HepG2 (cell line): Measurements from ENCODE around the gene LHFPL2. TPM values are rescaled to one million over a fixed set of nuclear protein-coding genes. Genes with fewer than 3 reads are reported as not detected.

Experiments
- ATAC-seq: fragments of 200-7000 bp; cut with Tn5 transposase; 3 replicates; pipeline ENCODE4 v1.9.1; 2020; ENCODE audit warnings: mild to moderate bottlenecking, moderate library complexity
- BruUV-seq: library from RNA; stranded (reverse); fragments of 400-500 nt; replicated peaks from 2 replicates; lab custom pipeline; 2021; lab: Mats Ljungman, UMichigan
- CTCF ChIA-PET: fragments of 300-600 bp; formaldehyde crosslinking; extraction: SDS; loops from one replicate; lab custom pipeline; 2021; ENCODE audit warnings: low total read pairs, inconsistent platforms, low intra/inter-chr PET ratio; lab: Yijun Ruan, JAX
- POLR2A ChIA-PET: fragments of 350-600 bp; sonication (Branson Sonifier 250); formaldehyde crosslinking; loops from one replicate; lab custom pipeline; 2020; ENCODE audit warnings: antibody characterized with exemption, inconsistent platforms; lab: Yijun Ruan, JAX
- DNase-seq: peaks from one replicate; pipeline ENCODE4 v3.0.0-alpha.2; 2015; ENCODE audit warnings: low spot score
- FAIRE-seq: peaks from 3 replicates; lab custom pipeline; 2011; peaks lifted over from hg19 to GRCh38; lab: Jason Lieb, UNC
- H2AFZ ChIP-seq: one replicate; pipeline ENCODE4 v1.6.1; 2011; ENCODE audit warnings: low read length, inconsistent platforms
- H3K27ac ChIP-seq: fragments of 300-600 bp; 3 replicates; pipeline ENCODE4 v1.8.0; 2011; ENCODE audit warnings: mixed run types, mild to moderate bottlenecking, mixed read lengths, low read length, inconsistent platforms; ENCODE audit not compliant: insufficient read depth; ENCODE audit errors: extremely low read length
- H3K27me3 ChIP-seq, 2 experiments: fragments of 200-600 bp in 1 of 2; 2 replicates in 1 of 2; 3 replicates in 1 of 2; pipeline versions ENCODE4 v1.6.0 to v1.8.0; 2011; ENCODE audit warnings: low read length in 2 of 2, mild to moderate bottlenecking in 2 of 2, moderate library complexity in 2 of 2, inconsistent platforms in 1 of 2; ENCODE audit not compliant: insufficient read depth in 2 of 2, control insufficient read depth in 1 of 2
- H3K36me3 ChIP-seq, 2 experiments: fragments of 200-600 bp in 1 of 2; replicated peaks in 1 of 2; 2 replicates in 1 of 2; 3 replicates in 1 of 2; pipeline versions ENCODE4 v1.5.1 to v1.8.0; 2011; ENCODE audit warnings: low read length in 2 of 2, inconsistent platforms in 1 of 2; ENCODE audit not compliant: insufficient read depth in 2 of 2, control insufficient read depth in 1 of 2
- H3K4me1 ChIP-seq: 2 replicates; pipeline ENCODE4 v1.5.1; 2012; ENCODE audit warnings: low read length, inconsistent platforms; ENCODE audit not compliant: insufficient read depth
- H3K4me2 ChIP-seq: 2 replicates; pipeline ENCODE4 v1.6.0; 2011; ENCODE audit warnings: low read depth, low read length, inconsistent platforms
- H3K4me3 ChIP-seq, 3 experiments: fragments of 200-600 bp in 1 of 3; sonication (generic), shearing (Covaris generic) in 1 of 3; replicated peaks in 1 of 3; 2 replicates each; pipeline ENCODE4 v1.5.1; 2011 to 2016; ENCODE audit warnings: low read length in 3 of 3, inconsistent platforms in 2 of 3, low read depth in 2 of 3, mild to moderate bottlenecking in 2 of 3, control low read depth in 1 of 3, mixed read lengths in 1 of 3; ENCODE audit not compliant: insufficient read depth in 1 of 3
- H3K79me2 ChIP-seq: one replicate; pipeline ENCODE4 v1.6.1; 2011; ENCODE audit warnings: low read length, inconsistent platforms; ENCODE audit not compliant: insufficient read depth
- H3K9ac ChIP-seq: 2 replicates; pipeline ENCODE4 v1.6.0; 2011; ENCODE audit warnings: mild to moderate bottlenecking, low read depth, low read length, inconsistent platforms; ENCODE audit not compliant: insufficient read depth
- H3K9me3 ChIP-seq: 2 replicates; pipeline ENCODE4 v1.5.1; 2012; ENCODE audit warnings: mild to moderate bottlenecking, low read length
- H4K20me1 ChIP-seq: 2 replicates; pipeline ENCODE4 v1.6.0; 2011; ENCODE audit warnings: inconsistent platforms, mild to moderate bottlenecking, low read length, moderate library complexity; ENCODE audit not compliant: insufficient read depth
- BCL6 ChIP-seq: IDR thresholded peaks from 2 replicates; pipeline ENCODE4 v1.6.1; 2016; ENCODE audit warnings: missing genetic modification reagents, missing compliant biosample characterization
- CBX5 ChIP-seq: sonication (generic); formaldehyde crosslinking; IDR thresholded peaks from 2 replicates; pipeline ENCODE4 v1.4.0; 2020; ENCODE audit warnings: missing genetic modification reagents, borderline replicate concordance
- ELF3 ChIP-seq: IDR thresholded peaks from 2 replicates; pipeline ENCODE4 v1.6.1; 2016; ENCODE audit warnings: missing genetic modification reagents, missing compliant biosample characterization
- FOXK2 ChIP-seq: fragments of 450-650 bp; IDR thresholded peaks from 2 replicates; pipeline ENCODE4 v1.6.1; 2016
- GATA4 ChIP-seq: sonication (generic); IDR thresholded peaks from 2 replicates; pipeline ENCODE4 v1.6.1; 2016; ENCODE audit warnings: antibody characterized with exemption, low read depth, borderline replicate concordance
- NR3C1 ChIP-seq: sonication (generic); formaldehyde crosslinking; IDR thresholded peaks from 2 replicates; pipeline ENCODE4 v1.4.0; 2020; ENCODE audit warnings: missing genetic modification reagents
- PRDM15 ChIP-seq: sonication (generic); formaldehyde crosslinking; IDR thresholded peaks from 2 replicates; pipeline ENCODE4 v1.4.0; 2020; ENCODE audit warnings: missing genetic modification reagents
- ZBTB38 ChIP-seq: sonication (generic); formaldehyde crosslinking; IDR thresholded peaks from 2 replicates; pipeline ENCODE4 v1.5.1; 2020; ENCODE audit warnings: mild to moderate bottlenecking, missing genetic modification reagents
- ZMAT3 ChIP-seq: sonication (generic); formaldehyde crosslinking; conservative IDR thresholded peaks from 2 replicates; pipeline ENCODE4 v1.7.0; 2021; ENCODE audit warnings: missing genetic modification reagents
- ZNF598 ChIP-seq: sonication (generic); formaldehyde crosslinking; IDR thresholded peaks from 2 replicates; pipeline ENCODE4 v1.5.1; 2020; ENCODE audit warnings: mild to moderate bottlenecking, missing genetic modification reagents, borderline replicate concordance
- WGBS: methylation state at CpG from one replicate; pipeline ENCODE4 v1.1.6; 2017; ENCODE audit warnings: low lambda C conversion rate; 5-methylcytosine and 5-hydroxymethylcytosine counted together
- in situ Hi-C: cut with HindIII; loops from 2 replicates; pipeline ENCODE4 v1.10.0; 2017; ENCODE audit warnings: low pct_unique_long_range_greater_than_20kb; ENCODE audit not compliant: extremely low pct_ligation_motif_present
- intact Hi-C: fragments of 100-400 bp; cut with micrococcal nuclease; formaldehyde crosslinking; loops from one replicate; pipeline ENCODE4 v1.10.0; 2022; ENCODE audit not compliant: unreplicated experiment
- polyA plus RNA-seq, 8 experiments: library from polyadenylated mRNA; depleted of rRNA in 3 of 8; stranded (reverse) in 7 of 8; unstranded in 1 of 8; fragments of >200 nt; fragmentation: Illumina TruSeq in 4 of 8; extraction: Trizol in 4 of 8; gene quantifications; 2 replicates each; pipeline versions ENCODE4 v1.2.1 to v1.2.3, GENCODE V29; 2011 to 2016; ENCODE audit warnings: low read depth in 4 of 8, missing spikeins in 1 of 8, mixed read lengths in 1 of 8; ENCODE audit not compliant: insufficient read depth in 1 of 8
- total RNA-seq, 5 experiments: library from RNA; depleted of rRNA; stranded (reverse); fragments of >200 nt; fragmentation: Illumina TruSeq; extraction: Trizol; gene quantifications; 2 replicates each; pipeline ENCODE4 v1.2.3, GENCODE V29; 2016; ENCODE audit warnings: low read depth in 1 of 5

LHFPL2 gene
- total and polyA plus RNA-seq, 2 of the 13 experiments (the other 11 are each of a cell fraction or from before 2014, with no cell fraction given): 6.0 to 20.0 TPM

DNA sequence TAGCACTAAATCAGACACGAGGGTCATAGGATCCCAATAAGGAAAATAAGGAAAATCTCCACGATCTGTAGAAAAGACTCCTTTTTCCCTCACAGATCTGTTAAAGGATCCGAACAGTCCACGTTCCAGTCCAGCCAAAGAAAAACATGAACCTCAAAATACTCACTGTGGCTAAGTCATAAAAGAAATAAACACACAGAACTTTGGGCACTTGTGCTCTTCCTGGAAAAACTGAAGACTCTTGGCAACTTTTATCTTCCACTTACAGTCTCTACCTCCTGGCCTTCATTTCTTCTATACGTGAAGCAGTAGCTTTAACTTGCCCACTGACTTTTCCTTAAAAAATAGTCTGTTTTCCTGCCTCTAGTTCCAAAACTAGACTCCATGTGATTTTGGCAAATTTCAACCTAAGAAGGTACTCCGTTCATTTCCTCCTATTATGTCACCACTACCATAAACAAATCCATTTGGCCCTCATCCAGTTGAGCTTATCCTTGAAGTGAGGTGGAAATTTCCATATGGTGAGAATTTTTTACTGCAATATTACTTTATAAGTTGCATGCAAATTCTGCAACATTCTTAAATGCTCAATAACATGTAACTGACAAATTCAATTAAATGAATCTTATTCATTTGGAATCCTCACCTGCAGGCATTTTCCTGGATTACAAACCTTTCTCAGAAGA, 5.3 kb upstream of the LHFPL2 start:
- no peaks in the 10 kb centered on the region for H4K20me1 ChIP-seq
- in situ Hi-C loops (no loop called here), intact Hi-C loops (no loop called here)
- ChIA-PET POLR2A (no interaction called here), CTCF (no interaction called here)
- H3K79me2 ChIP-seq: no peaks in the 10 kb centered on the region
- no peak for DNase-seq
- TF ChIP-seq BCL6 (CRISPR knock-in tag) (0 out of 2 replicates have a peak, but pooled peaks have one; percentile 13), ELF3 (CRISPR knock-in tag) (0 out of 2 replicates have a peak, but pooled peaks have one; percentile 45), ZMAT3 (no peak)
- WGBS: 65% methylated on average over 6 of the region's 6 CpGs
- H3K4me3 ChIP-seq: no peak overlapping the region
- ATAC-seq: no peak
- no peaks in the 10 kb centered on the region for H3K36me3 ChIP-seq
- H3K4me2 ChIP-seq: no peak overlapping the region
- no peaks in the 10 kb centered on the region for H3K9me3 ChIP-seq
- H3K4me1 ChIP-seq: peaks cover 28% of the 10 kb centered on the region
- BruUV-seq: no TSS peak
- no peaks in the 10 kb centered on the region for H3K27me3 ChIP-seq
- no peak for FAIRE-seq
- no peak overlapping the region for H2AFZ ChIP-seq
- no peak overlapping the region for H3K9ac ChIP-seq
- H3K27ac ChIP-seq: no peak overlapping the region

DNA sequence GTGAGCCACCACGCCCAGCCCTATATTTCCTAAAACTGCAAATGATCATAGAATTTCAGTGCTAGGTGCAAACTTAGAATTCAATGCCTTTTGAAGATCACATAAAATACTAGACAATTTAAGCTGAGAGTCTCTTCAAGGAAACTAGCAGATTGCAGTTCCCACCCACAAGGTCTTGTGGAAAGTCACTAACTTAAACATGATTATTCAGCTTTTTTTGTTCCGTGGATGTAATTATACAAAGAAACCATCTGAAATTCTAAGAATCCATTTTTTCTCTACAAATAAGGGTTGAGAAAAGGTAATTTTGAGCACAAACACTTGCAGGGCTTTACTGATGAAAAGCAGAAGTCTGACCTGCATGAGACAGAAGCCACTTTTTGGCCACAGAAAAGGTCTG, 4.5 kb upstream of the LHFPL2 start:
- no peak overlapping the region for H3K4me2 ChIP-seq
- H4K20me1 ChIP-seq: no peaks in the 10 kb centered on the region
- POLR2A ChIA-PET: no interaction called here
- peaks cover under 1% of the 10 kb centered on the region for H3K79me2 ChIP-seq
- no peaks in the 10 kb centered on the region for H3K9me3 ChIP-seq
- intact Hi-C loops: no loop called here
- BruUV-seq: no TSS peak
- no peak overlapping the region for H3K4me3 ChIP-seq
- H3K27me3 ChIP-seq: no peaks in the 10 kb centered on the region
- no peak overlapping the region for H2AFZ ChIP-seq
- H3K36me3 ChIP-seq: no peaks in the 10 kb centered on the region
- no peak for FAIRE-seq
- CTCF ChIA-PET: no interaction called here
- no peak overlapping the region for H3K9ac ChIP-seq
- TF ChIP-seq NR3C1 (CRISPR knock-in tag) (no peak), ZBTB38 (CRISPR knock-in tag) (no peak), PRDM15 (CRISPR knock-in tag) (no peak), FOXK2 (no peak), CBX5 (CRISPR knock-in tag) (no peak), GATA4 (no peak), ZNF598 (CRISPR knock-in tag) (no peak)
- TF ChIP-seq, all 625 proteins: peak for 0
- in situ Hi-C loops: no loop called here
- no peak for DNase-seq
- Histone ChIP-seq H3K27ac (no peak overlapping the region), H3K4me1 (peaks cover 28% of the 10 kb centered on the region)
- ATAC-seq: no peak
- WGBS: 81% methylated on average over 2 of the region's 2 CpGs
